NCI-H524 treated with DMSO at 0.1 percent for 48 hours (cell line): ENCODE data around the gene SIAH3.

ENCODE experiments used
- DNase-seq: peaks from one replicate; lab custom pipeline; 2025; lab: John Stamatoyannopoulos, UW

The SIAH3 gene

GRCh38 chr13:45733361-45733760 is 118.2 kb downstream of the SIAH3 start:
- DNase-seq = no peak

- peak; percentile 83 for DNase-seq
These were observed 118.6 kb downstream of the SIAH3 start for GRCh38 chr13:45732916-45733315.

- no peak for DNase-seq
These were observed 120.1 kb downstream of the SIAH3 start for GRCh38 chr13:45731455-45731854.

GRCh38 chr13:45728759-45729158 is 122.8 kb downstream of the SIAH3 start:
- no peak for DNase-seq
